Endothelial cell (in vitro differentiated cells): Measurements from ENCODE around the gene DCANP1. TPM values are rescaled to one million over a fixed set of nuclear protein-coding genes. Genes with fewer than 3 reads are reported as not detected.

Experiments used
- DNase-seq: peaks from one replicate; pipeline ENCODE4 v3.0.0; 2021; ENCODE audit warnings: low spot score
- H3K27ac Mint-ChIP-seq: one replicate; pipeline ENCODE4 v1.8.0; 2021; ENCODE audit warnings: mixed read lengths, inconsistent platforms; ENCODE audit not compliant: unreplicated experiment
- H3K27me3 Mint-ChIP-seq: one replicate; pipeline ENCODE4 v1.8.0; 2021; ENCODE audit warnings: mild to moderate bottlenecking, moderate library complexity, mixed read lengths, inconsistent platforms; ENCODE audit not compliant: unreplicated experiment
- H3K36me3 Mint-ChIP-seq: one replicate; pipeline ENCODE4 v1.8.0; 2021; ENCODE audit warnings: mild to moderate bottlenecking, low read depth, mixed read lengths, inconsistent platforms; ENCODE audit not compliant: unreplicated experiment
- H3K4me1 Mint-ChIP-seq: one replicate; pipeline ENCODE4 v1.8.0; 2021; ENCODE audit warnings: mild to moderate bottlenecking, mixed read lengths, inconsistent platforms; ENCODE audit not compliant: unreplicated experiment
- H3K4me3 Mint-ChIP-seq: one replicate; pipeline ENCODE4 v1.8.0; 2021; ENCODE audit warnings: mild to moderate bottlenecking, mixed read lengths, inconsistent platforms; ENCODE audit not compliant: unreplicated experiment
- H3K9me3 Mint-ChIP-seq: one replicate; pipeline ENCODE4 v1.8.0; 2021; ENCODE audit warnings: mixed read lengths, inconsistent platforms; ENCODE audit not compliant: unreplicated experiment
- total RNA-seq: library from RNA; stranded (reverse); fragmentation: NEBNext Ultra II Directional; extraction: Animal tissue kit (Norgen Biotek cat#: 25700); gene quantifications from one replicate; pipeline ENCODE4 v1.2.1, GENCODE V29; 2021; ENCODE audit not compliant: unreplicated experiment
- TF ChIP-seq, protein P1 (sequence below): fragments of 200-600 bp; sonication (generic); IDR thresholded peaks from one replicate; pipeline ENCODE4 v1.5.0; 2021; ENCODE audit warnings: antibody characterized with exemption; ENCODE audit not compliant: unreplicated experiment

The DCANP1 gene
- total RNA-seq, 1 donor from 2014 or later: not detected

DNA sequence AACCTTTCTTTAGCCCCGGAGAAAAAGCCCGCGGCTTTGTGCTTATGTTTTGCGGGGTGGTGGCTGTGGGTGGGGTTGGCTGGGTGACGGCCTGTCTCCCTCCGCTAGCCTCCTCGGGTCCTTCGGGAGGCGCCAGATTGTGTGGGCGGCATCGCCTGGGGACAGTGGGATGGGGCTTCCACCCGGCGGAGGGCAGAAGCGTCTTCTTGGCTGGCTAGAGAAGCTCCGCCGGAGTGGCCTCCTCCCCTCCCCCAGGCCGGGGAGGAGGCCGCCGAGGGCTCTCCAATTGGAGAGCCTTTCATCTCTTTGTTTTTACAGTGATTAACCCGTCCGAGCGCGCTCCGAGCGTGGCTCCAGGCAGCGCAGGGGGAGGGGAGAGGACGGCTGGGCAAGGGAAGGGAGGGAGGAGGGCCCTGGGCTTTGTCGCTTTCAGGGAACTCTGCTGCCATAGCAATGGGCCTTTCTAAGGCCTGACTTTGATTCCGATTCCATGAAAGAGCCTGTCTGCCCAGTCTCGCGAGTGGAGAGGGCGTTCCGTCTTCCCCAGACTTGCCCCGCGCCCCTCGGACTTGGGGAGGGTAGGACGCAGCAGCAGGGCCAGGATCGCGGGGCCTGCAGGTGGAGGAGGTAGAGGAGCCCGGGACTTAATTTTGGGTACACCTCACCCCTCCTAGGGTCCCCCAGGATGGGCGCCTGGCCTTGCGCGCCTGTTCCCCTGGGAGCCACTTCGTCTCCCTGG lies 41.7 kb upstream of the DCANP1 start:
- peaks cover 32% of the 10 kb centered on the region for H3K27me3 Mint-ChIP-seq

DNA sequence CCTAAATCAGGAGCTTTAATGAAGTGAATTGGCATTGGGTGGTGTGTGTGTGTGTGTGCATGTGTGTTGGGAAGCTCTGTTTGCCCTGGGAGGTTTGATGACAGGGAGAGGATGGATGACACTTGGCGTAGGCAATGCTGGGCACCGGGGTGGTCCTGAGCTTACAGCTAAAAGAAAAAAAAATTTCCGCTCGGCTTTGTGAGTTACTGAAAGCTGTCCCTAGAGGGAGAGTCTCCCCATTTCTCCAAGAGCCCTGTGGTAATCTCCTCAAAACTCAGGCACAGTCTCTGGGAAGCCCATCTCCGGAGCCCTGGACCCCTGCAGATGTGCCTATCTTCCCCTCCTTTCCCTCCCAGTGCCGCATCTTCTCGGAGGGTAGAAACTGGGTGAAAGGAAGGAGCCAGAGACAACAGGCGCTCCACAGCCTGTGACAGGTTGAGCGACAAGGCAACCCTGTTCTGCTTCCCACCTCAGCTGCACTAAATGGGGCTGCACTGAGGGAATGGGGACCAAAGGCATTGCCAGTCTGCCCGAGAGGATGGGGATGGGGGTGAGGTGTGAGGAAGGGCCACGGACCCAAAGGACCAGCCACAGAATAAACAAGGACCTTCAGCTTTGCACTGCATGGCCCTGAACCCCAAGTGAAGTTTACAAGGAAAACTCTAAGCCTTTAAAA lies 40.8 kb upstream of the DCANP1 start:
- H3K36me3 Mint-ChIP-seq: peaks cover 4% of the 10 kb centered on the region
- peaks cover 12% of the 10 kb centered on the region for H3K4me1 Mint-ChIP-seq
- no peak for DNase-seq
- no peaks in the 10 kb centered on the region for H3K9me3 Mint-ChIP-seq
- TF ChIP-seq, protein P1, sequence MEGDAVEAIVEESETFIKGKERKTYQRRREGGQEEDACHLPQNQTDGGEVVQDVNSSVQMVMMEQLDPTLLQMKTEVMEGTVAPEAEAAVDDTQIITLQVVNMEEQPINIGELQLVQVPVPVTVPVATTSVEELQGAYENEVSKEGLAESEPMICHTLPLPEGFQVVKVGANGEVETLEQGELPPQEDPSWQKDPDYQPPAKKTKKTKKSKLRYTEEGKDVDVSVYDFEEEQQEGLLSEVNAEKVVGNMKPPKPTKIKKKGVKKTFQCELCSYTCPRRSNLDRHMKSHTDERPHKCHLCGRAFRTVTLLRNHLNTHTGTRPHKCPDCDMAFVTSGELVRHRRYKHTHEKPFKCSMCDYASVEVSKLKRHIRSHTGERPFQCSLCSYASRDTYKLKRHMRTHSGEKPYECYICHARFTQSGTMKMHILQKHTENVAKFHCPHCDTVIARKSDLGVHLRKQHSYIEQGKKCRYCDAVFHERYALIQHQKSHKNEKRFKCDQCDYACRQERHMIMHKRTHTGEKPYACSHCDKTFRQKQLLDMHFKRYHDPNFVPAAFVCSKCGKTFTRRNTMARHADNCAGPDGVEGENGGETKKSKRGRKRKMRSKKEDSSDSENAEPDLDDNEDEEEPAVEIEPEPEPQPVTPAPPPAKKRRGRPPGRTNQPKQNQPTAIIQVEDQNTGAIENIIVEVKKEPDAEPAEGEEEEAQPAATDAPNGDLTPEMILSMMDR: no peak
- H3K27ac Mint-ChIP-seq: no peak overlapping the region
- peaks cover 37% of the 10 kb centered on the region for H3K27me3 Mint-ChIP-seq
- H3K4me3 Mint-ChIP-seq: no peak overlapping the region

More for the DNA sequence above, 41.7 kb upstream of the DCANP1 start:
- peak overlapping the region; percentile 59 for H3K4me3 Mint-ChIP-seq
- TF ChIP-seq, protein P1: no peak
- peak; percentile 52 for DNase-seq
- H3K9me3 Mint-ChIP-seq: no peaks in the 10 kb centered on the region
- peaks cover 4% of the 10 kb centered on the region for H3K36me3 Mint-ChIP-seq
- H3K27ac Mint-ChIP-seq: no peak overlapping the region
- peaks cover 12% of the 10 kb centered on the region for H3K4me1 Mint-ChIP-seq

DNA sequence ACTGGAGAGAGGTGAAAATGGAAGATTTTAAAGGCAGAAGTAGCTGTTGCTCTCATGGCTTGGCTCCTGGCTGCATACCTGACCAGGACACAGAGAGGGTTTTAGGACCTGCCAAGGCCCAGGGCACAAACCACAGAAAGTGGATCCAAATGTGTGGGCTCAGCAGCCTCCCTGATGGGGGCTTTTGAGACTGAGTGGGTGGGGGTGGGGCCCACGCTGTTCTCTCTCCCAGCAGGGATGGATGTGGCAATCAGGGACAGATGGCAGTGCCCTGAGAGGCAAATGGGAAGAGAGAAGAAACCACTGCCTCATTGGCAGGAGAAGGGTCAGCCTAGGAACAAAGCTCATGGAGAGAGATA lies 39.9 kb upstream of the DCANP1 start:
- Mint-ChIP-seq H3K4me1 (peaks cover 12% of the 10 kb centered on the region), H3K36me3 (peaks cover 4% of the 10 kb centered on the region), H3K27ac (peak overlapping the region; percentile 74), H3K4me3 (no peak overlapping the region), H3K27me3 (peaks cover 37% of the 10 kb centered on the region), H3K9me3 (no peaks in the 10 kb centered on the region)
- TF ChIP-seq, protein P1: no peak
- DNase-seq: no peak

DNA sequence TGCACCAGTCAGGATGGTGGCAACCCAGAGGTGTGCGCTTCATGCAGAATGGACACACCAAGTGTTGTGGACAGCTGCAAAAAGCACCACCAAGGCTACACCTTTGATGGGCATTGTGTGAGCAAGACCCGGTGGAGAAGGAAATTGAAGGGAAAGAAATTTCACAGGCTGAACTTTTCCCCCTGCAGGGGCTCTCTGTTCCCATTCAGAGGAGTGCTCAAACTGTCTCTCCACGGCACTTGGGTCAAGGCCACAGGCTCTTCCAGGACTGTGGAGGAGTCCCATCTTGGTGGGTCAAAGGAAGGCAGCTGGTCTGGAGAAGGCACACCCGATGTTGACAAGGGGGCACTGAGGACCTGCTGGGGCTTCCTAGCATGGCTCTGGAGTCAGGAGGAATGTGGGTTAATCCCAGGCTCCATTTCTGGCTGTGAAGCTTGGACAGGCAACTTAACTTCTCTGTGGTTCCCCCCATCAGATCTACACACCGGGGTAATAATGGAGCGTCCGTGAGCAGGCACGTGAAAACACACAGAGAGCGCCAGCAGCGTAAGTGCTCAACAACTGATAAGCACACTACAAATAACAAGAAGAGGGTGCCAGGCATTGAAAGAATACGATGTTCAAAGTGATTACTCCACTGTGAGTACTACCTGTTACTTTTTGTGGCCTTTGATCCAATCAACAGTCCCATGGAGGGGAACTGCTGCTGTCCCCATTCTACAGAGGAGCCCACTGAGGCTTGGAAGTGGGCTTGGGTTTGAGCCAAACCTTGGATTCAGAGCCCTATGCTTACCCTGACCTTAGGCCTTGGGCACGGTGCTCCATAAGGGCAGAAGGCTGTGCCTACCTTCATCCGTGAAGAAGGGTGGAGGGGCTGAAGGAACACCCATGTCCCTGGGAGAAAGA lies 39.2 kb upstream of the DCANP1 start:
- TF ChIP-seq, protein P1: no peak
- Mint-ChIP-seq H3K27me3 (peaks cover 37% of the 10 kb centered on the region), H3K4me1 (peaks cover 12% of the 10 kb centered on the region), H3K36me3 (peaks cover 4% of the 10 kb centered on the region), H3K27ac (peak overlapping the region; percentile 74), H3K9me3 (no peaks in the 10 kb centered on the region), H3K4me3 (no peak overlapping the region)
- DNase-seq: no peak
